HEK293 (cell line): ENCODE measurements around the gene DNAJC11.
A peak's percentile ranks its signal among the peaks of the same experiment; 100 is the strongest.

Source experiments
- ATF2 ChIP-seq: fragments of 450-650 bp; formaldehyde crosslinking; IDR thresholded peaks from 2 replicates; pipeline ENCODE4 v1.5.1; 2016; ENCODE audit warnings: missing biosample characterization, missing genetic modification characterization, low read depth
- GLI2 ChIP-seq: fragments of 450-650 bp; formaldehyde crosslinking; IDR thresholded peaks from 2 replicates; pipeline ENCODE4; 2017; ENCODE audit warnings: missing biosample characterization, missing genetic modification characterization, low read depth, borderline replicate concordance
- KLF17 ChIP-seq: fragments of 450-650 bp; formaldehyde crosslinking; IDR thresholded peaks from 2 replicates; pipeline ENCODE4 v1.5.1; 2016; ENCODE audit warnings: missing biosample characterization, missing genetic modification characterization
- SCRT1 ChIP-seq: fragments of 450-650 bp; formaldehyde crosslinking; IDR thresholded peaks from 2 replicates; pipeline ENCODE4 v1.5.1; 2016; ENCODE audit warnings: missing biosample characterization, missing genetic modification characterization, borderline replicate concordance
- ZBTB49 ChIP-seq: fragments of 450-650 bp; formaldehyde crosslinking; IDR thresholded peaks from 2 replicates; pipeline ENCODE4 v1.5.1; 2016; ENCODE audit warnings: missing biosample characterization, missing genetic modification characterization, low read depth
- ZNF121 ChIP-seq: fragments of 450-650 bp; formaldehyde crosslinking; IDR thresholded peaks from 2 replicates; pipeline ENCODE4 v1.5.1; 2016; ENCODE audit warnings: missing biosample characterization, missing genetic modification characterization
- ZNF148 ChIP-seq: fragments of 450-650 bp; formaldehyde crosslinking; IDR thresholded peaks from 2 replicates; pipeline ENCODE4 v1.5.0; 2017; ENCODE audit warnings: missing biosample characterization, missing genetic modification characterization, borderline replicate concordance
- ZNF175 ChIP-seq: fragments of 450-650 bp; formaldehyde crosslinking; IDR thresholded peaks from 2 replicates; pipeline ENCODE4 v1.5.1; 2016; ENCODE audit warnings: missing biosample characterization, missing genetic modification characterization
- ZNF24 ChIP-seq: fragments of 450-650 bp; formaldehyde crosslinking; IDR thresholded peaks from 2 replicates; pipeline ENCODE4 v1.5.1; 2016; ENCODE audit warnings: missing biosample characterization, missing genetic modification characterization
- ZNF423 ChIP-seq: fragments of 450-650 bp; formaldehyde crosslinking; IDR thresholded peaks from 2 replicates; pipeline ENCODE4 v1.5.1; 2016; ENCODE audit warnings: missing biosample characterization, missing genetic modification characterization
- ZNF48 ChIP-seq: fragments of 450-650 bp; formaldehyde crosslinking; IDR thresholded peaks from 2 replicates; pipeline ENCODE4 v1.5.1; 2016; ENCODE audit warnings: missing biosample characterization, missing genetic modification characterization
- ZNF510 ChIP-seq: fragments of 450-650 bp; formaldehyde crosslinking; IDR thresholded peaks from 2 replicates; pipeline ENCODE4 v1.5.1; 2018; ENCODE audit warnings: mild to moderate bottlenecking, missing genetic modification characterization, missing biosample characterization; ENCODE audit not compliant: insufficient replicate concordance
- ZNF518A ChIP-seq: fragments of 450-650 bp; formaldehyde crosslinking; conservative IDR thresholded peaks from 2 replicates; pipeline ENCODE4 v1.5.1; 2016; ENCODE audit warnings: low read depth, missing biosample characterization, missing genetic modification characterization
- ZNF548 ChIP-seq: fragments of 450-650 bp; formaldehyde crosslinking; IDR thresholded peaks from 2 replicates; pipeline ENCODE4 v1.5.1; 2016; ENCODE audit warnings: missing biosample characterization, missing genetic modification characterization
- ZNF639 ChIP-seq: fragments of 450-650 bp; formaldehyde crosslinking; IDR thresholded peaks from 2 replicates; pipeline ENCODE4 v1.5.1; 2016; ENCODE audit warnings: missing biosample characterization, missing genetic modification characterization
- ZNF704 ChIP-seq: fragments of 450-650 bp; formaldehyde crosslinking; IDR thresholded peaks from 2 replicates; pipeline ENCODE4 v1.5.1; 2016; ENCODE audit warnings: missing biosample characterization, missing genetic modification characterization
- ZNF76 ChIP-seq: fragments of 450-650 bp; formaldehyde crosslinking; IDR thresholded peaks from 2 replicates; pipeline ENCODE4; 2016; ENCODE audit warnings: low read depth, missing biosample characterization, missing genetic modification characterization, borderline replicate concordance
- ZNF837 ChIP-seq: fragments of 450-650 bp; formaldehyde crosslinking; IDR thresholded peaks from 2 replicates; pipeline ENCODE4 v1.5.1; 2016; ENCODE audit warnings: missing biosample characterization, missing genetic modification characterization
- ZSCAN16 ChIP-seq: fragments of 450-650 bp; formaldehyde crosslinking; IDR thresholded peaks from 2 replicates; pipeline ENCODE4 v1.5.1; 2016; ENCODE audit warnings: missing biosample characterization, missing genetic modification characterization
- TF ChIP-seq, protein P1 (sequence below): fragments of 450-650 bp; formaldehyde crosslinking; IDR thresholded peaks from 2 replicates; pipeline ENCODE4 v1.5.1; 2016; ENCODE audit warnings: missing biosample characterization, missing genetic modification characterization, borderline replicate concordance

DNAJC11 gene

GRCh38 chr1:6603238-6603914 lies 98.2 kb downstream of the DNAJC11 start (continued):
- TF ChIP-seq, protein P1, sequence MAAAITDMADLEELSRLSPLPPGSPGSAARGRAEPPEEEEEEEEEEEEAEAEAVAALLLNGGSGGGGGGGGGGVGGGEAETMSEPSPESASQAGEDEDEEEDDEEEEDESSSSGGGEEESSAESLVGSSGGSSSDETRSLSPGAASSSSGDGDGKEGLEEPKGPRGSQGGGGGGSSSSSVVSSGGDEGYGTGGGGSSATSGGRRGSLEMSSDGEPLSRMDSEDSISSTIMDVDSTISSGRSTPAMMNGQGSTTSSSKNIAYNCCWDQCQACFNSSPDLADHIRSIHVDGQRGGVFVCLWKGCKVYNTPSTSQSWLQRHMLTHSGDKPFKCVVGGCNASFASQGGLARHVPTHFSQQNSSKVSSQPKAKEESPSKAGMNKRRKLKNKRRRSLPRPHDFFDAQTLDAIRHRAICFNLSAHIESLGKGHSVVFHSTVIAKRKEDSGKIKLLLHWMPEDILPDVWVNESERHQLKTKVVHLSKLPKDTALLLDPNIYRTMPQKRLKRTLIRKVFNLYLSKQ (tag by site-specific recombination): no peak
- TF ChIP-seq ZNF423 (no peak), SCRT1 (no peak), ZNF48 (tag by site-specific recombination) (no peak), KLF17 (tag by site-specific recombination) (peak; percentile 60; the same call in 1 of the 2 replicates), ZSCAN16 (tag by site-specific recombination) (no peak), ZNF121 (tag by site-specific recombination) (no peak), ZNF510 (tag by site-specific recombination) (no peak), ZBTB49 (tag by site-specific recombination) (no peak), ZNF76 (tag by site-specific recombination) (peak; percentile 75), GLI2 (no peak), ZNF639 (tag by site-specific recombination) (no peak), ZNF837 (no peak), ZNF175 (tag by site-specific recombination) (no peak), ZNF548 (tag by site-specific recombination) (no peak), ATF2 (tag by site-specific recombination) (no peak), ZNF704 (no peak), ZNF24 (tag by site-specific recombination) (peak; percentile 41; the same call in 1 of the 2 replicates), ZNF518A (0 out of 2 replicates have a peak, but pooled peaks have one; percentile 11), ZNF148 (tag by site-specific recombination) (no peak)
